Vagina (tissue), 2 donors: ENCODE data around the gene RHEB. TPM values are rescaled to one million over a fixed set of nuclear protein-coding genes. Genes with fewer than 3 reads are reported as not detected.

ENCODE experiments used
- DNase-seq, 2 donors: peaks; one replicate each; pipeline ENCODE4 v3.0.0-alpha.2; 2017; ENCODE audit errors: extremely low spot score in 2 of 2
- H3K27ac ChIP-seq: fragments of 200-600 bp; sonication (generic); one replicate; pipeline ENCODE4 v1.5.1; 2019
- H3K27me3 ChIP-seq: fragments of 200-600 bp; sonication (generic); one replicate; pipeline ENCODE4 v1.5.1; 2019
- H3K36me3 ChIP-seq, 2 donors: fragments of 200-600 bp; sonication (generic); one replicate each; pipeline ENCODE4 v1.5.1; 2017 to 2019
- H3K4me1 ChIP-seq: fragments of 200-600 bp; sonication (generic); one replicate; pipeline ENCODE4 v1.5.1; 2019
- H3K4me3 ChIP-seq, 2 donors: fragments of 200-600 bp; sonication (generic); 1 replicate in 1 of 2; 2 replicates in 1 of 2; pipeline ENCODE4 v1.5.1; 2016 to 2019
- H3K9me3 ChIP-seq: fragments of 200-600 bp; sonication (generic); one replicate; pipeline ENCODE4 v1.5.1; 2019
- CTCF ChIP-seq, 3 experiments: fragments of 450-650 bp in 2 of 3; fragments of 200-600 bp in 1 of 3; sonication (generic) in 1 of 3; IDR thresholded peaks; one replicate each; pipeline ENCODE4 v1.5.1; 2017 to 2019; ENCODE audit warnings: antibody characterized with exemption in 3 of 3, mild to moderate bottlenecking in 2 of 3, moderate library complexity in 2 of 3
- POLR2A ChIP-seq, 2 donors: fragments of 450-650 bp; IDR thresholded peaks; one replicate each; pipeline ENCODE4 v1.6.1; 2017; ENCODE audit warnings: antibody characterized with exemption in 2 of 2, mild to moderate bottlenecking in 2 of 2, moderate library complexity in 2 of 2
- POLR2AphosphoS5 ChIP-seq, 2 donors: sonication (generic); formaldehyde crosslinking; IDR thresholded peaks; one replicate each; pipeline ENCODE4 v1.9.0; 2017; ENCODE audit warnings: antibody characterized with exemption in 2 of 2, mild to moderate bottlenecking in 2 of 2, low read depth in 1 of 2; ENCODE audit not compliant: insufficient read depth in 1 of 2
- intact Hi-C: fragments of 100-400 bp; cut with DNase I; formaldehyde crosslinking; loops from one replicate; pipeline ENCODE4 v1.15.1; 2023
- total RNA-seq: library from RNA; depleted of rRNA; stranded (reverse); fragments of >200 nt; gene quantifications from one replicate; pipeline ENCODE4 v1.2.3, GENCODE V29; 2016

The RHEB gene
- total RNA-seq, 1 donor from 2014 or later = 74.2 TPM

- H3K27ac ChIP-seq = no peak overlapping the region
- H3K36me3 ChIP-seq = no peaks in the 10 kb centered on the region
- no peak overlapping the region for H3K4me3 ChIP-seq
- intact Hi-C loops = no loop called here
- H3K27me3 ChIP-seq = no peaks in the 10 kb centered on the region
- H3K4me1 ChIP-seq = peaks cover 66% of the 10 kb centered on the region
- DNase-seq = no peak
- H3K9me3 ChIP-seq = no peaks in the 10 kb centered on the region
- TF ChIP-seq POLR2A (IDR thresholded peaks at IDR 0.05) (no peak), CTCF (IDR thresholded peaks at IDR 0.05) (no peak), POLR2AphosphoS5 (IDR thresholded peaks at IDR 0.05; ENCODE audit: insufficient read depth in 1 of 2, low read depth in 1 of 2) (no peak)
These were observed 9.9 kb downstream of the RHEB start for GRCh38 chr7:151509670-151510333.

GRCh38 chr7:151508991-151509390, 10.7 kb downstream of the RHEB start:
- Histone ChIP-seq H3K27me3 (no peaks in the 10 kb centered on the region), H3K9me3 (no peaks in the 10 kb centered on the region), H3K4me3 (no peak overlapping the region), H3K36me3 (no peaks in the 10 kb centered on the region), H3K27ac (no peak overlapping the region), H3K4me1 (peaks cover 73% of the 10 kb centered on the region)
- no peak for DNase-seq
- TF ChIP-seq POLR2A (IDR thresholded peaks at IDR 0.05) (no peak), CTCF (IDR thresholded peaks at IDR 0.05) (no peak), POLR2AphosphoS5 (IDR thresholded peaks at IDR 0.05; ENCODE audit: insufficient read depth in 1 of 2, low read depth in 1 of 2) (no peak)
- intact Hi-C loops = no loop called here

- H3K4me1 ChIP-seq = peaks cover 85% of the 10 kb centered on the region
- no peak for DNase-seq
- H3K27ac ChIP-seq = no peak overlapping the region
- no peak for TF ChIP-seq POLR2A (IDR thresholded peaks at IDR 0.05)
- no peaks in the 10 kb centered on the region for H3K9me3 ChIP-seq
- H3K36me3 ChIP-seq = no peaks in the 10 kb centered on the region
- intact Hi-C loops = no loop called here
- no peaks in the 10 kb centered on the region for H3K27me3 ChIP-seq
- H3K4me3 ChIP-seq = no peak overlapping the region
These were observed 11.9 kb downstream of the RHEB start for GRCh38 chr7:151507806-151508205.

GRCh38 chr7:151506901-151507382, 12.8 kb downstream of the RHEB start:
- Histone ChIP-seq H3K36me3 (no peaks in the 10 kb centered on the region), H3K27me3 (no peaks in the 10 kb centered on the region), H3K27ac (no peak overlapping the region), H3K9me3 (no peaks in the 10 kb centered on the region), H3K4me1 (peaks cover 86% of the 10 kb centered on the region), H3K4me3 (no peak overlapping the region)
- no peak for DNase-seq
- intact Hi-C loops = no loop called here
- TF ChIP-seq POLR2AphosphoS5 (IDR thresholded peaks at IDR 0.05; ENCODE audit: insufficient read depth in 1 of 2, low read depth in 1 of 2) = no peak
- TF ChIP-seq POLR2A (IDR thresholded peaks at IDR 0.05) = no peak
- TF ChIP-seq CTCF (IDR thresholded peaks at IDR 0.05) = no peak

- no peak for DNase-seq
- H3K27me3 ChIP-seq = no peaks in the 10 kb centered on the region
- peaks cover 82% of the 10 kb centered on the region for H3K4me1 ChIP-seq
- no peaks in the 10 kb centered on the region for H3K9me3 ChIP-seq
- H3K27ac ChIP-seq = no peak overlapping the region
- TF ChIP-seq POLR2AphosphoS5 (IDR thresholded peaks at IDR 0.05; ENCODE audit: insufficient read depth in 1 of 2, low read depth in 1 of 2) (no peak), POLR2A (IDR thresholded peaks at IDR 0.05) (no peak), CTCF (IDR thresholded peaks at IDR 0.05) (no peak)
- intact Hi-C loops = no loop called here
- H3K36me3 ChIP-seq = no peaks in the 10 kb centered on the region
- H3K4me3 ChIP-seq = no peak overlapping the region
These were observed 13.7 kb downstream of the RHEB start for GRCh38 chr7:151505836-151506468.
